NCI-H1417 (cell line): ENCODE results near the gene PTPN14.
"Not testable (repeated sequence)": the region's sequence is repeated elsewhere in the genome, so short reads cannot be mapped to it uniquely, and the experiment has no call there.

ENCODE experiments used
- DNase-seq, 3 experiments: peaks; one replicate each; lab custom pipeline; 2025; lab: John Stamatoyannopoulos, UW

PTPN14 gene

DNA sequence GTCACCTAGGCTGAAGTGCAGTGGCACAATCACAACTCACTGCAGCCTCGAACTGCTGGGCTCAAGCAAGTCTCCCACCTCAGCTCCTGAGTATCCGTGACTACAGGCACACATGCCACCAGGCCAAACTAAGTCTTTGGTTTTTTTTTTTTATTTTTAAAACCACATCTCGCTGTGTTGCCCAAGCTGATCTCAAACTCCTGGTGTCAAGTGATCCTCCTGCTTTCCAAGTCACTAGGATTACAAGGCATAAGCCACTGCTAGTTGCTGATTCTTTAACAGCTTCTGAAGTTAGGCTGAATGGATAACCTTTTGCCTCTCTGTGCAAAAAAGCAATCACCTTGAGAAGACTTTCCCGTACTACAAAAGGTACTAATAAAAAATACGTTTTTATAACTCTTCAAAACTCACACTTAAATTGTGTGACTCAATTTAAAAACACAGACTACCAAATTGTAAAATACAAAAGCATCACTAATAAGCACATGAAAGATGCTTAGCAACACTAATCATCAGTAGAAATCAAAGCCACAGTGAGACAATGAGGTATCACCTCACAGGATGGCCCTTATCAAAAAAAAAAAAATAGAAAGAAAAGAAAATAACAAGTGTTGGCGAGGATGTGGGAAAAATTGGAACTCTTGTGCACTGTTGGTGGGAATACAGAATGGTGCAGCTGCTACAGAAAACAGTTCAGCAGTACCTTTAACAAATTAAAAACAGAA, 40.3 kb downstream of the PTPN14 start:
- no peak for DNase-seq

- DNase-seq = no peak
Measured at GRCh38 chr1:214510477-214510876, 40.9 kb downstream of the PTPN14 start.

DNA sequence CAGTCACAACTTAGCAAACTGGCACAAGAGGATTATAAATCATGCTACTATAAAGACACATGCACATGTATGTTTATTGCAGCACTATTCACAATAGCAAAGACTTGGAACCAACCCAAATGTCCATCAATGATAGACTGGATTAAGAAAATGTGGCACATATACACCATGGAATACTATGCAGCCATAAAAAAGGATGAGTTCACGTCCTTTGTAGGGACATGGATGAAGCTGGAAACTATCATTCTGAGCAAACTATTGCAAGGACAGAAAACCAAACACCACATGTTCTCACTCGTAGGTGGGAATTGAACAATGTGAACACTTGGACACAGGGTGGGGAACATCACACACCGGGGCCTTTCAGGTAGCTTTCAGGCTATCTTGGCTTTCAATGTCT, 41.8 kb downstream of the PTPN14 start:
- not testable (repeated sequence) for DNase-seq

DNA sequence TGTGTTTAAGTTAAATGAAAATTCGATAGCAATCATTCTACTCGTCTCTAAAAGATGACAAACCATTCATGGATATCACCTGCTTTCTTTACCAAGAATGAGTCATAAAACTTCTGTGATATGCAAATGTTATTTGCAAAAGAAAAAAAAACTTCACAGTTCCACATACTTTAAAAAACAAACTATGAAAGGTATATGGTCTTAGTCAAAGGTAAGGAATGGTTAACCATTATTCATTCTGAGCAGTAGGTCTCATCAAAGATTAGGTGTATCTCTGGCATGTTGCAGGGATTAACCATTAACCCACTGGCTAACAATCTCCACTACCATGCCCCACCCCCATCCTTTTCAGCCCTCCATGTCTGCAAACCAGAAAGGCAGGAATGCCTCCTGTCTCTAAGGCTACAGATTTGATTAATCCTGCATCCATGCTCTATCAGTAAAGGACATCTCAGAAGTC, 44.4 kb downstream of the PTPN14 start:
- peak in 1 of 3 experiments; percentile 41 for DNase-seq

DNA sequence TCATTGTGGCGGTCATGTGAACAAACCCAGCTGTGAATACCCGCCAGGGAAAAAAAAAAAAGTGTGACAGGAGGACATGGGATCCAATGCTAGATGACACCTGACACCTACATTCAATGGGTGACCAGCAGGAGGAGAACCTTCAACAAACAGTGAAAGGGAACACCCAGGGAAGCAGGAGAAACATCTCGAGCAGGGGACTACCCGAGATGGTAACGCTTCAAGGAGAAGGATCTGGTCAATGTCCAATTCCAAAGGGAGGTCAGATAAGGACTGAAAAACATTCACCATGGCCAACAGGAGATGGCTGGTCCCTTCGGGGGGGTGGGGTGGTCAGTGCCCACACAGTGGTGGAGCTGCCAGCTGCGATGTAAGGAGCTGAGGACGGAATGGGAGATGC, 46.3 kb downstream of the PTPN14 start:
- peak in 1 of 3 experiments; percentile 4 for DNase-seq

GRCh38 chr1:214504330-214504729, 47.1 kb downstream of the PTPN14 start:
- DNase-seq = no peak

DNA sequence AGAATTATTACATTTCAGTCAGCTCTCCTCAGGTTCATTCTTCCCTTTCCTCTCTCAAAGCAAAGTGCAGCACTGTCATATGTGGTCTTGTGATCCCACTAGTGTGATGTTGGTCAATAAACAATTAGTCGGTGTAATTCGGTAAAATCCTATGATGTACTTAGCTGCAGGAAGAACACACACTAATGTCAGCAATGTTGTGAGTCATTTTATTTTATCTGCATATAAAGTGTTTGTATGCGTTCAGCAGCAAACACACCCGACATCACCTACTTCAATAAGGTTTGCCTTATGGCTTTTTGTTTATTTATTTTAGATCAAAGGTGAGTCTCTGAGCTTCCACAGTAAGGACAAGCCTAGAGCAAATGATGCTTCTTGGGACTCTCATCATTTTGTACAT, 47.8 kb downstream of the PTPN14 start:
- no peak for DNase-seq

DNA sequence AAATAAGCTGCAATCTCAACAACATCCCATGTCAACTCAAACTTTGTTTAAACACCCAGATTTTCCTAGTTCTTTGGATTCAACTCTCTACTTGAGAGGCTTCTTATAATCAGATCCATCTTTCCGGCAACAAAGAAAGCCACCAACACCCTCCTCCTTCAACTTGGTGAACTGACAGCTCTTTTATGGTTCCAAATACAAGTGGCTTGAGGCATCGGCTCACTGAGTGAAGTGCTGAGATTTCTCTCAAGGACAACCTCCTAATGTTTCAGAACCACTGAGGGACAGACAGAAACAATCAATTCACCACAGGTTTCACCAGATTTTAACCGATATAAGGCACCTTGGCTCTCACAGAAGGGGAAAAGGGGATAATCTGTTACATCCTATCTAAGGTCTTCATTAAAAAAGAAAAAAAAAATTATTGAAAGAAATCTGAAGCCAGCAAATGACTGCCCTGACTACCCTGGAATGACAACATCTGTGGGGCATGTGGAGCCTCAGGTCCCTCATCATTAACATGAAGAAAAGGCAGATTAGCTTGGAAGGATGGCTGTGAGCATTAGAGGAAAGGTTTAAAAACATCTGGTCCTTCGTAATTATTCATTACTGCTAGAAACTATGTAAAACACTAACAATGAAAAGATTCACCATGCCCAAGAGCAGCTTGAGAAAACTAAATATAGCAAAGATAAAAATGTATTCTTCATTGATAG, 50.9 kb downstream of the PTPN14 start:
- no peak for DNase-seq

DNA sequence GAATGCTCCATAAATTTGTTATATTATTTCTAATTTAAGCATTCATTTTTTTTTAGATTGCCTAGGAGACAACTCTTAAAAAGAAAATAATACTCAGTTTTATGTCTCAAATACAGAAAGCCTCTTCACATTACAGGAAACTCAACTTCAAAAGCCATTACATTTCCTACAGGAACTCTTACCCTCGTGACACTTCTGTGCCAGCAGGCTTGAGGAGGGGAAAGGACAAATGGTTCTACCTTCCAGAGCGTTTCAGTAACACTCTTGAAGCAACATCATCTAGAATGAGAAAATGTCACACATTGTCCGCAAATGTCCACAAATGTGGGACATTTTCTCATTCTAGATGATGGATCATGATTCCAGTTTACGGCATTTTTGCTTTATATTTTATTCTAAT, 51.7 kb downstream of the PTPN14 start:
- no peak for DNase-seq

- no peak for DNase-seq
Measured at GRCh38 chr1:214498021-214498420, 53.4 kb downstream of the PTPN14 start.

- DNase-seq = no peak
Measured at GRCh38 chr1:214496126-214496525, 55.3 kb downstream of the PTPN14 start.

DNA sequence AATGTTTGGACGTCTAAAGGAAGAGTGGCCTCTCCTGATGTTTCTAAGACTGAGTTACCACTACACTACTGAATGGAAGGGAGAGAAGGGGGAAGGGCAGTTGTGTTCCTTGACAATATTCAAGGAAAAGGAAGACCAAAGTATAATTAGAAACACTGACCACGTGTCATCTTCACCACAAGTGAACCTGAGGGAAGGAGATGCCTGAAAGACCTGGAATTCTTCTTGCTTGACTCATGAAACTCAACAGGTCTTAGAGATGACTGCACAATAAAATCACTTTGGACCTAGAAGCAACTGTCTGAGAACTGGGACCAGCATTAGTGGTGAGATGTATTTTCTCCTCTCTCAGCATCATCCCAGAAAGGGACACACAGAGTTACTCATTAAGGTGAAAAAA, 56.7 kb downstream of the PTPN14 start:
- no peak for DNase-seq

DNA sequence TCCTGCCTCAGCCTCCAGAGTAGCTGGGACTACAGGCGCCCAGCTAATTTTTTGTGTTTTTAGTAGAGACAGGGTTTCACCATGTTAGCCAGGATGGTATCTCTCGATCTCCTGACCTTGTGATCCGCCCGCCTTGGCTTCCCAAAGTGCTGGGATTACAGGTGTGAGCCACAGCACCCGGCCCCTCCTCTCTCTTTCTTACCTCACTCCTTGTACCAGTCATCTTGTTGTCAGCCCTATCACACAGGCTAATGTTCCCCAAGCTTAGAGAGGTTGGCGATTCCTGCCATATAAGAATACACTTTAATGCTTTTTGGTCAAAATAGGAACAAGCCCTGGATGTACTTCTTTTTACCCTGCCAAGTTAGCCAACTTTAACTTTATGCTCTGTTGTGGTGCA, 57.2 kb downstream of the PTPN14 start:
- not testable (repeated sequence) for DNase-seq

DNA sequence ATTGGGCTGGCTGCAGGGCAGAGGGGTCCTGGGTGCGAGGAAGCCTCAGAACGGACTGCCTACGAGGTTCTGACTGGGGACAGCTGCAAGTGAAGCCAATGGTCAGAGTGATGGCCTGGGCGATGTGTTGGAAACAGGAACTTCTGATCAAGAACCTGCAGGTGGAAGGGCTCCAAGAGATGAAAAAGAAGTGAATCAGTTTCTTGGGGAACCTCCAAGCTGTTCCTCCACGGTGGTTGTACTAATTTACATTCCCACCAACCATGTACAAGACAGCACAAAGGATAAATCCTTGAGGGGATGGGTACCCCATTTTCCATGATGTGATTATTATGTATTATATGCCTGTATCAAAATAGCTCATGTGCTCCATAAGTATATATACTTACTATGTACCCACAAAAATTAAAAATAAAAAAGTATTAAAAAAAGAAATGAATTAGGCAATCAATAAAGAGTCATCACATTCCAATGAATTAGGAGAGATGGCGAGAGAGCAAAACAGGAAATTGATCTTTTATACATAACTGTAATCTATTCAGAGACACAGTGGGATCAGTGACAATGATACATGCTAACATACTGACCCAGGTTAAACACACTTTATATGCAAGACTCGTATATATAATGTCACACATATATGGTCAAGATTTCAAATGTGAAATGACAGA, 58.1 kb downstream of the PTPN14 start:
- DNase-seq = no peak

GRCh38 chr1:214492401-214493075, 58.9 kb downstream of the PTPN14 start:
- no peak for DNase-seq

DNA sequence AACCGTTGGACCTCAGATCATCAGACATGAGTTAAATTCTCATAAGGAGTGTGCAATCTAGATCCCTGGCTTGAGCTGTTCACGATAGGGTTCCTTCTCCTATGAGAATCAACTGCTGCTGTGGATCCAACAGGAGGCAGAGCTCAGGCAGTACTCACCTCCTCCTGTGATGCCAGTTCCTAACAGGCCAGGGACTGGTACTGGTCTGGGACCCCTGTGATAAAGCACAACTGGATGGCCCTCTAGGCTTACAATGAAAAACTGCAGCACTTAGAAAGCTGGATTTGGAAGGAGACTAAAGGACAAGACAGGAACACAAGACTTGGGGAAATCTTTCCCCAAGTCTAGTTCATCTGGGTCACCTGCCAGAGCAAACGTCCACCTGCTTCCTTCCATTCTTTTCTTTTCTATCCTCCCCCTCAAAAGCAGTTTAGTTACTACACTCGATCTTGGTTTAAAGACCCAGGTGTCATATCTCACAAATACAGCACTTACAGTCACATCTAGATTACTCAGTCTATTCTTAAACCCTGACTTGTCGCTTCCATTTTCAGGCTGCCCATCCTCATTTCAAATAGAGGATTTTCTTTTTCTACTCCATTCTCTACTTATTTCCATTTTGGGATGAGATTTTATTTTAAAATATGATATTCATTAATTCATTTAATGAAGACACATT, 59.8 kb downstream of the PTPN14 start:
- no peak for DNase-seq

GRCh38 chr1:214485151-214485550, 66.3 kb downstream of the PTPN14 start:
- no peak for DNase-seq

- DNase-seq = not testable (repeated sequence)
Measured at GRCh38 chr1:214483180-214483579, 68.2 kb downstream of the PTPN14 start.

DNA sequence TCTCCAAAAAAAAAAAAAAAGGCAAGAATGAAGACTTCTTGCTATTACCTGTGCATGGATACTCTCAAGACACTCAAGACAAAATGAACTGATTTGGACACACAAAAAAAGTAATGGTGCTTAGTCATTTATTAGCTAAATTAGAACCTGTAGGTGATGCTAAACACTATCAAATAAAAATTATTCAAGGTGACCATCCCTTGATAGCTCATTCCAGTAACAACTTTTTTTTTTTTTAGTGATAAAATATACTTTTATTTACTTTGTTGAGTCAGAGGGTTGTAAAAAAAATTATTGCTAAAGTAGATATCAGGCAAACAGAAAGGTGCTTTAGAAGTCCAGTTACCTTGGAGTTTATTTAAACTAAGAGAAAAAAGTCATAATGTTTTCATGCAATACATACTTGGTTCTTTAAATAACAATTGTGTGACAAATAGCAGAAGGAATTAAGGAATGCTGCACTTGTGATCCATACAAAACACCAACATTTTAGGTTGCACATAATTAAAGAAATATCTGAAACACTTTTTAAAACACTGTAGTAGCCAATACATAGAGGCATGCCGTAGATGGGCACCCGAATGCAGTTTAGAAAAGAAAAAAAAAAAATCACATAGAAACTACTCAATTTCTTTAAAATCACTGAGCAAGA, 69.3 kb downstream of the PTPN14 start:
- DNase-seq = not testable (repeated sequence)

- no peak for DNase-seq
Measured at GRCh38 chr1:214476986-214477870, 74.2 kb downstream of the PTPN14 start.
